H9 (cell line): ENCODE results near the gene ARHGAP5. TPM values are rescaled to one million over a fixed set of nuclear protein-coding genes. Genes with fewer than 3 reads are reported as not detected.

Source experiments
- DNase-seq: peaks from one replicate; pipeline ENCODE4 v3.0.0-alpha.2; 2017
- H2AFZ ChIP-seq: one replicate; pipeline ENCODE4 v1.6.1; 2013; ENCODE audit warnings: mild to moderate bottlenecking, low read length, control low read depth, moderate library complexity
- H2AK5ac ChIP-seq: 2 replicates; pipeline ENCODE4 v1.6.1; 2013; ENCODE audit warnings: low read length, control low read depth, mixed read lengths; ENCODE audit not compliant: insufficient read length
- H2BK120ac ChIP-seq: one replicate; pipeline ENCODE4 v1.6.1; 2013; ENCODE audit warnings: low read depth, mild to moderate bottlenecking, low read length, control low read depth, inconsistent platforms; ENCODE audit not compliant: poor library complexity, severe bottlenecking
- H2BK12ac ChIP-seq: 2 replicates; pipeline ENCODE4 v1.6.1; 2013; ENCODE audit warnings: low read length, control low read depth, mixed read lengths, low read depth; ENCODE audit not compliant: insufficient read length
- H2BK15ac ChIP-seq: 2 replicates; pipeline ENCODE4 v1.6.1; 2013; ENCODE audit warnings: low read depth, low read length, control low read depth
- H2BK20ac ChIP-seq: one replicate; pipeline ENCODE4 v1.6.1; 2013; ENCODE audit warnings: low read depth, mild to moderate bottlenecking, low read length, control low read depth, inconsistent platforms; ENCODE audit not compliant: poor library complexity, severe bottlenecking
- H2BK5ac ChIP-seq: 2 replicates; pipeline ENCODE4 v1.6.1; 2013; ENCODE audit warnings: low read length, control low read depth, mixed read lengths; ENCODE audit not compliant: insufficient read length
- H3K14ac ChIP-seq: 2 replicates; pipeline ENCODE4 v1.6.1; 2013; ENCODE audit warnings: low read length, control low read depth; ENCODE audit not compliant: insufficient read depth
- H3K18ac ChIP-seq: 2 replicates; pipeline ENCODE4 v1.6.1; 2013; ENCODE audit warnings: low read depth, mild to moderate bottlenecking, mixed read lengths, low read length, control low read depth; ENCODE audit not compliant: insufficient read length
- H3K23ac ChIP-seq: 2 replicates; pipeline ENCODE4 v1.6.1; 2013; ENCODE audit warnings: low read length, control low read depth, mixed read lengths, low read depth; ENCODE audit not compliant: insufficient read length
- H3K23me2 ChIP-seq: 2 replicates; pipeline ENCODE4 v1.6.1; 2013; ENCODE audit warnings: low read depth, mild to moderate bottlenecking, mixed read lengths, low read length, control low read depth; ENCODE audit not compliant: insufficient read length, poor library complexity, severe bottlenecking
- H3K27ac ChIP-seq: 2 replicates; pipeline ENCODE4 v1.5.1; 2013; ENCODE audit warnings: low read length, control low read depth, mixed read lengths, low read depth; ENCODE audit not compliant: insufficient read length
- H3K27me3 ChIP-seq: 2 replicates; pipeline ENCODE4 v1.6.1; 2013; ENCODE audit warnings: low read length, control low read depth, inconsistent platforms; ENCODE audit not compliant: insufficient read depth
- H3K4ac ChIP-seq: 2 replicates; pipeline ENCODE4 v1.6.1; 2013; ENCODE audit warnings: low read depth, mild to moderate bottlenecking, control low read depth, inconsistent platforms, low read length, moderate library complexity
- H3K4me1 ChIP-seq: 2 replicates; pipeline ENCODE4 v1.6.1; 2013; ENCODE audit warnings: low read length, control low read depth, inconsistent platforms; ENCODE audit not compliant: insufficient read depth
- H3K4me2 ChIP-seq: 2 replicates; pipeline ENCODE4 v1.6.1; 2013; ENCODE audit warnings: low read length, control low read depth, mixed read lengths; ENCODE audit not compliant: insufficient read length, insufficient read depth
- H3K56ac ChIP-seq: 2 replicates; pipeline ENCODE4 v1.6.1; 2013; ENCODE audit warnings: low read depth, mild to moderate bottlenecking, mixed read lengths, low read length, control low read depth; ENCODE audit not compliant: insufficient read length
- H3K79me1 ChIP-seq: 2 replicates; pipeline ENCODE4 v1.6.1; 2013; ENCODE audit warnings: low read depth, mild to moderate bottlenecking, moderate library complexity, low read length, control low read depth, inconsistent platforms; ENCODE audit not compliant: insufficient read depth, poor library complexity, severe bottlenecking
- H3K79me2 ChIP-seq: 2 replicates; pipeline ENCODE4 v1.6.1; 2013; ENCODE audit warnings: low read length, control low read depth, inconsistent platforms; ENCODE audit not compliant: insufficient read depth
- H3K9ac ChIP-seq: 2 replicates; pipeline ENCODE4 v1.6.1; 2013; ENCODE audit warnings: low read length, control low read depth, mixed read lengths; ENCODE audit not compliant: insufficient read length; ENCODE audit errors: extremely low read depth
- H3K9me3 ChIP-seq: one replicate; pipeline ENCODE4 v1.6.1; 2013; ENCODE audit warnings: low read depth, low read length, inconsistent platforms; ENCODE audit not compliant: control insufficient read depth
- H3T11ph ChIP-seq: one replicate; pipeline ENCODE4 v1.6.1; 2013; ENCODE audit warnings: mild to moderate bottlenecking, low read length, control low read depth, inconsistent platforms
- H4K20me1 ChIP-seq: one replicate; pipeline ENCODE4 v1.6.1; 2013; ENCODE audit not compliant: control insufficient read depth, insufficient read length, insufficient read depth
- H4K5ac ChIP-seq: 2 replicates; pipeline ENCODE4 v1.6.1; 2013; ENCODE audit warnings: low read depth, mild to moderate bottlenecking, mixed read lengths, low read length, control low read depth; ENCODE audit not compliant: insufficient read length
- H4K8ac ChIP-seq: replicated peaks from 2 replicates; pipeline ENCODE4 v1.6.1; 2013; ENCODE audit warnings: low read length, control low read depth, mixed read lengths, low read depth; ENCODE audit not compliant: insufficient read length
- H4K91ac ChIP-seq: 2 replicates; pipeline ENCODE4 v1.6.1; 2013; ENCODE audit warnings: low read depth, mild to moderate bottlenecking, moderate library complexity, mixed read lengths, low read length, control low read depth; ENCODE audit not compliant: insufficient read length
- H3K27ac Mint-ChIP-seq, 3 experiments: 2 replicates in 2 of 3; 3 replicates in 1 of 3; pipeline ENCODE4 v1.8.0; 2020 to 2021; ENCODE audit warnings: mixed read lengths in 3 of 3, mild to moderate bottlenecking in 1 of 3, moderate library complexity in 1 of 3
- H3K27me3 Mint-ChIP-seq: 2 replicates; pipeline ENCODE4 v1.8.0; 2021; ENCODE audit warnings: low read depth, mild to moderate bottlenecking, moderate library complexity, mixed read lengths
- H3K36me3 Mint-ChIP-seq, 3 experiments: 2 replicates in 2 of 3; 3 replicates in 1 of 3; pipeline ENCODE4 v1.8.0; 2020 to 2021; ENCODE audit warnings: low read depth in 3 of 3, mixed read lengths in 3 of 3; ENCODE audit not compliant: insufficient read depth in 1 of 3
- H3K4me1 Mint-ChIP-seq, 2 experiments: 2 replicates each; pipeline ENCODE4 v1.8.0; 2020; ENCODE audit warnings: mixed read lengths in 2 of 2
- H3K4me3 Mint-ChIP-seq, 2 experiments: 2 replicates in 1 of 2; 3 replicates in 1 of 2; pipeline ENCODE4 v1.8.0; 2020 to 2021; ENCODE audit warnings: mild to moderate bottlenecking in 2 of 2, mixed read lengths in 2 of 2, moderate library complexity in 1 of 2
- H3K9me3 Mint-ChIP-seq, 2 experiments: 2 replicates in 1 of 2; 3 replicates in 1 of 2; pipeline ENCODE4 v1.8.0; 2020; ENCODE audit warnings: mild to moderate bottlenecking in 2 of 2, mixed read lengths in 2 of 2, moderate library complexity in 1 of 2
- WGBS: extraction: QIAGEN DNeasy Blood & Tissue Kit; methylation state at CpG from one replicate; pipeline ENCODE4 v1.1.7; 2013; ENCODE audit warnings: missing lambda C conversion rate, low lambda C conversion rate, mixed read lengths; ENCODE audit not compliant: insufficient read length; ENCODE audit errors: extremely low coverage; 5-methylcytosine and 5-hydroxymethylcytosine counted together
- total RNA-seq: library from RNA; stranded (reverse); gene quantifications from 2 replicates; pipeline ENCODE4 v1.2.1, GENCODE V29; 2021
- TF ChIP-seq, protein P1 (sequence below): fragments of 200-600 bp; sonication (generic); conservative IDR thresholded peaks from 3 replicates; pipeline ENCODE4 v1.8.0; 2021; ENCODE audit warnings: antibody characterized with exemption, mild to moderate bottlenecking

ARHGAP5 gene
- total RNA-seq, 1 experiment from 2014 or later, result 73.8 TPM

DNA sequence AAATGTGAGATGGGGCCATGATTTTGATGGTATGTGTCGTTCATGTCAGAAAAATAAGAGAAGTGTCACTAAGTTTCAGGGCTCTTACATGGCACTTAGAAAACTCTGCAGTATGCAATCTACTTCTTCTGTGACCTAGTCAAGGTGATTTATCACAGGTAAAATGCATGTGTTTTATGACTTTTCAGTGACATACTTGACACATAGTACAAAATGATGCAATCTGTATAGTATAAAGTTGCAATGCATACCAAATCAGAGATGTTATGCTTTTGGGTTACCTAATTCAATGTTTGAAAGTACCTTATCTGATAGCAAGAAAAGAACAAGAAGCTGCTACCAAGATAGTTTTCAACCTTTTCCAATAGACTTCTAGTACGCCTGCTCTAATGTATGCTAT lies 21.9 kb upstream of the ARHGAP5 start:
- no peaks in the 10 kb centered on the region for H3K4me1 ChIP-seq
- no peaks in the 10 kb centered on the region for H3K23me2 ChIP-seq
- no peaks in the 10 kb centered on the region for H3K79me1 ChIP-seq
- H2BK5ac ChIP-seq, result no peak overlapping the region
- no peaks in the 10 kb centered on the region for H3K27me3 ChIP-seq
- no peak overlapping the region for H4K91ac ChIP-seq
- H2BK15ac ChIP-seq, result no peak overlapping the region
- no peak overlapping the region for H3K27ac Mint-ChIP-seq
- H2AK5ac ChIP-seq, result no peak overlapping the region
- H3K4me3 Mint-ChIP-seq, result no peak overlapping the region
- peaks cover 6 to 10% of the 10 kb centered on the region in 2 experiments; a peak in 4 of 5 replicates for H3K9me3 Mint-ChIP-seq
- H3T11ph ChIP-seq, result no peak overlapping the region
- no peak for DNase-seq
- no peak overlapping the region for H3K14ac ChIP-seq
- no peak overlapping the region for H2BK20ac ChIP-seq
- no peak overlapping the region for H3K23ac ChIP-seq
- H2AFZ ChIP-seq, result no peak overlapping the region
- no peak overlapping the region for H3K18ac ChIP-seq
- TF ChIP-seq, protein P1, sequence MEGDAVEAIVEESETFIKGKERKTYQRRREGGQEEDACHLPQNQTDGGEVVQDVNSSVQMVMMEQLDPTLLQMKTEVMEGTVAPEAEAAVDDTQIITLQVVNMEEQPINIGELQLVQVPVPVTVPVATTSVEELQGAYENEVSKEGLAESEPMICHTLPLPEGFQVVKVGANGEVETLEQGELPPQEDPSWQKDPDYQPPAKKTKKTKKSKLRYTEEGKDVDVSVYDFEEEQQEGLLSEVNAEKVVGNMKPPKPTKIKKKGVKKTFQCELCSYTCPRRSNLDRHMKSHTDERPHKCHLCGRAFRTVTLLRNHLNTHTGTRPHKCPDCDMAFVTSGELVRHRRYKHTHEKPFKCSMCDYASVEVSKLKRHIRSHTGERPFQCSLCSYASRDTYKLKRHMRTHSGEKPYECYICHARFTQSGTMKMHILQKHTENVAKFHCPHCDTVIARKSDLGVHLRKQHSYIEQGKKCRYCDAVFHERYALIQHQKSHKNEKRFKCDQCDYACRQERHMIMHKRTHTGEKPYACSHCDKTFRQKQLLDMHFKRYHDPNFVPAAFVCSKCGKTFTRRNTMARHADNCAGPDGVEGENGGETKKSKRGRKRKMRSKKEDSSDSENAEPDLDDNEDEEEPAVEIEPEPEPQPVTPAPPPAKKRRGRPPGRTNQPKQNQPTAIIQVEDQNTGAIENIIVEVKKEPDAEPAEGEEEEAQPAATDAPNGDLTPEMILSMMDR, result no peak
- WGBS, result no CpG with 5 or more reads among the region's 2 CpGs
- H3K4me2 ChIP-seq, result no peak overlapping the region
- no peak overlapping the region for H4K8ac ChIP-seq
- no peak overlapping the region for H3K27ac ChIP-seq
- H3K4ac ChIP-seq, result no peak overlapping the region
- H2BK120ac ChIP-seq, result no peak overlapping the region
- H3K56ac ChIP-seq, result no peak overlapping the region
- H3K36me3 Mint-ChIP-seq, result peaks cover 0 to 8% (median 0%) of the 10 kb centered on the region in 3 experiments; a peak in 3 of 7 replicates
- H3K27me3 Mint-ChIP-seq, result no peaks in the 10 kb centered on the region
- no peaks in the 10 kb centered on the region for H3K9me3 ChIP-seq
- no peak overlapping the region for H4K5ac ChIP-seq
- peaks cover 10 to 11% of the 10 kb centered on the region in 2 experiments for H3K4me1 Mint-ChIP-seq
- no peak overlapping the region for H2BK12ac ChIP-seq
- H4K20me1 ChIP-seq, result no peaks in the 10 kb centered on the region
- no peaks in the 10 kb centered on the region for H3K79me2 ChIP-seq
- no peak overlapping the region for H3K9ac ChIP-seq
